Activated naive CD8-positive, alpha-beta T cell treated with anti-CD3 and anti-CD28 coated beads, Interleukin-2, amount 50 U/mL, for 24 hours (primary cell): ENCODE measurements around the gene TNFRSF1B.

Source experiments
- ATAC-seq: fragments of 150-1000 bp; cut with Tn5 transposase; one replicate; pipeline ENCODE4 v1.10.0; 2021
- DNase-seq: peaks from one replicate; pipeline ENCODE4 v3.0.0; 2021
- H3K27ac Mint-ChIP-seq: one replicate; pipeline ENCODE4 v1.8.0; 2021; ENCODE audit warnings: mild to moderate bottlenecking, mixed read lengths
- H3K27me3 Mint-ChIP-seq: one replicate; pipeline ENCODE4 v1.8.0; 2021; ENCODE audit warnings: mixed read lengths
- H3K36me3 Mint-ChIP-seq: one replicate; pipeline ENCODE4 v1.8.0; 2021; ENCODE audit warnings: low read depth, mixed read lengths
- H3K4me1 Mint-ChIP-seq: one replicate; pipeline ENCODE4 v1.8.0; 2021; ENCODE audit warnings: mixed read lengths
- H3K4me3 Mint-ChIP-seq: one replicate; pipeline ENCODE4 v1.8.0; 2021; ENCODE audit warnings: mild to moderate bottlenecking, moderate library complexity, mixed read lengths
- H3K9me3 Mint-ChIP-seq: one replicate; pipeline ENCODE4 v1.8.0; 2021; ENCODE audit warnings: mixed read lengths

The TNFRSF1B gene

GRCh38 chr1:12147201-12147701 is 19.5 kb upstream of the TNFRSF1B start:
- Mint-ChIP-seq H3K27ac (peak overlapping the region; percentile 53), H3K36me3 (peaks cover 10% of the 10 kb centered on the region), H3K4me1 (peaks cover 83% of the 10 kb centered on the region), H3K9me3 (peaks cover 16% of the 10 kb centered on the region), H3K27me3 (no peaks in the 10 kb centered on the region), H3K4me3 (no peak overlapping the region)
- no peak for ATAC-seq
- DNase-seq: no peak

- Mint-ChIP-seq H3K9me3 (peaks cover 16% of the 10 kb centered on the region), H3K27ac (peak overlapping the region; percentile 50), H3K27me3 (no peaks in the 10 kb centered on the region), H3K36me3 (peaks cover 10% of the 10 kb centered on the region), H3K4me3 (no peak overlapping the region), H3K4me1 (peaks cover 88% of the 10 kb centered on the region)
- DNase-seq (no peak), ATAC-seq (no peak)
These were observed 18.4 kb upstream of the TNFRSF1B start for GRCh38 chr1:12148160-12148957.

GRCh38 chr1:12148958-12149790 is 17.6 kb upstream of the TNFRSF1B start:
- no peaks in the 10 kb centered on the region for H3K27me3 Mint-ChIP-seq
- peak overlapping the region; percentile 52 for H3K27ac Mint-ChIP-seq
- H3K4me1 Mint-ChIP-seq: peaks cover 87% of the 10 kb centered on the region
- peaks cover 16% of the 10 kb centered on the region for H3K9me3 Mint-ChIP-seq
- H3K4me3 Mint-ChIP-seq: no peak overlapping the region
- H3K36me3 Mint-ChIP-seq: peaks cover 13% of the 10 kb centered on the region
- ATAC-seq (no peak), DNase-seq (no peak)

GRCh38 chr1:12149791-12150175 is 17.0 kb upstream of the TNFRSF1B start:
- H3K27ac Mint-ChIP-seq: peak overlapping the region; percentile 65
- peaks cover 87% of the 10 kb centered on the region for H3K4me1 Mint-ChIP-seq
- H3K4me3 Mint-ChIP-seq: no peak overlapping the region
- DNase-seq (no peak), ATAC-seq (no peak)
- H3K27me3 Mint-ChIP-seq: no peaks in the 10 kb centered on the region
- peaks cover 13% of the 10 kb centered on the region for H3K36me3 Mint-ChIP-seq
- peaks cover 16% of the 10 kb centered on the region for H3K9me3 Mint-ChIP-seq

GRCh38 chr1:12150456-12151200 is 16.2 kb upstream of the TNFRSF1B start:
- H3K4me3 Mint-ChIP-seq: peak overlapping the region; percentile 13
- peaks cover 89% of the 10 kb centered on the region for H3K4me1 Mint-ChIP-seq
- ATAC-seq: peak; percentile 38

GRCh38 chr1:12151465-12151864 is 15.3 kb upstream of the TNFRSF1B start:
- Mint-ChIP-seq H3K4me1 (peaks cover 93% of the 10 kb centered on the region), H3K4me3 (no peak overlapping the region), H3K27ac (peak overlapping the region; percentile 33), H3K27me3 (no peaks in the 10 kb centered on the region), H3K9me3 (peaks cover 16% of the 10 kb centered on the region), H3K36me3 (peaks cover 13% of the 10 kb centered on the region)
- ATAC-seq (no peak), DNase-seq (no peak)

More at GRCh38 chr1:12150456-12151200, 16.2 kb upstream of the TNFRSF1B start:
- H3K9me3 Mint-ChIP-seq: peaks cover 16% of the 10 kb centered on the region
- no peaks in the 10 kb centered on the region for H3K27me3 Mint-ChIP-seq
- peaks cover 13% of the 10 kb centered on the region for H3K36me3 Mint-ChIP-seq
- DNase-seq: no peak
- peak overlapping the region; percentile 65 for H3K27ac Mint-ChIP-seq

GRCh38 chr1:12152113-12152891 is 14.5 kb upstream of the TNFRSF1B start:
- peaks cover 92% of the 10 kb centered on the region for H3K4me1 Mint-ChIP-seq
- H3K27me3 Mint-ChIP-seq: no peaks in the 10 kb centered on the region
- peak overlapping the region; percentile 78 for H3K27ac Mint-ChIP-seq
- H3K4me3 Mint-ChIP-seq: peak overlapping the region; percentile 16
- DNase-seq (no peak), ATAC-seq (peak; percentile 52)
- peaks cover 13% of the 10 kb centered on the region for H3K36me3 Mint-ChIP-seq
- H3K9me3 Mint-ChIP-seq: peaks cover 16% of the 10 kb centered on the region

GRCh38 chr1:12153181-12153785 is 13.5 kb upstream of the TNFRSF1B start:
- Mint-ChIP-seq H3K4me1 (peaks cover 94% of the 10 kb centered on the region), H3K27ac (peak overlapping the region; percentile 78), H3K9me3 (peaks cover 16% of the 10 kb centered on the region), H3K27me3 (no peaks in the 10 kb centered on the region), H3K4me3 (no peak overlapping the region), H3K36me3 (peaks cover 13% of the 10 kb centered on the region)
- ATAC-seq (peak; percentile 22), DNase-seq (peak; percentile 50)

GRCh38 chr1:12155328-12155727 is 11.5 kb upstream of the TNFRSF1B start:
- H3K27ac Mint-ChIP-seq: no peak overlapping the region
- peaks cover 3% of the 10 kb centered on the region for H3K36me3 Mint-ChIP-seq
- peaks cover 91% of the 10 kb centered on the region for H3K4me1 Mint-ChIP-seq
- H3K27me3 Mint-ChIP-seq: no peaks in the 10 kb centered on the region
- ATAC-seq (no peak), DNase-seq (no peak)
- no peak overlapping the region for H3K4me3 Mint-ChIP-seq
- peaks cover 7% of the 10 kb centered on the region for H3K9me3 Mint-ChIP-seq

GRCh38 chr1:12157366-12158231 is 9.2 kb upstream of the TNFRSF1B start:
- Mint-ChIP-seq H3K4me1 (peaks cover 91% of the 10 kb centered on the region), H3K27ac (peak overlapping the region; percentile 97), H3K9me3 (no peaks in the 10 kb centered on the region), H3K36me3 (peaks cover 2% of the 10 kb centered on the region), H3K27me3 (no peaks in the 10 kb centered on the region), H3K4me3 (peak overlapping the region; percentile 73)
- peak; percentile 54 for DNase-seq
- ATAC-seq: peak; percentile 67

- ATAC-seq: no peak
- H3K4me3 Mint-ChIP-seq: peak overlapping the region; percentile 73
These were observed 8.3 kb upstream of the TNFRSF1B start for GRCh38 chr1:12158357-12159092.

GRCh38 chr1:12159816-12160215 is 7.0 kb upstream of the TNFRSF1B start:
- Mint-ChIP-seq H3K4me1 (peaks cover 94% of the 10 kb centered on the region), H3K9me3 (no peaks in the 10 kb centered on the region), H3K27ac (peak overlapping the region; percentile 88), H3K4me3 (no peak overlapping the region), H3K27me3 (no peaks in the 10 kb centered on the region), H3K36me3 (no peaks in the 10 kb centered on the region)
- ATAC-seq (no peak), DNase-seq (no peak)

More at GRCh38 chr1:12158357-12159092, 8.3 kb upstream of the TNFRSF1B start:
- H3K4me1 Mint-ChIP-seq: peaks cover 91% of the 10 kb centered on the region
- peaks cover 2% of the 10 kb centered on the region for H3K36me3 Mint-ChIP-seq
- no peak for DNase-seq
- no peaks in the 10 kb centered on the region for H3K27me3 Mint-ChIP-seq
- H3K27ac Mint-ChIP-seq: peak overlapping the region; percentile 97
- H3K9me3 Mint-ChIP-seq: no peaks in the 10 kb centered on the region
